Activated naive CD8-positive, alpha-beta T cell treated with anti-CD3 and anti-CD28 coated beads for 36 hours (primary cell): ENCODE results near the gene PCDHGA12. TPM values are rescaled to one million over a fixed set of nuclear protein-coding genes. Genes with fewer than 3 reads are reported as not detected.
"Not testable (repeated sequence)": the region's sequence is repeated elsewhere in the genome, so short reads cannot be mapped to it uniquely, and the experiment has no call there.

Experiments used
- DNase-seq: peaks from one replicate; pipeline ENCODE4 v3.0.0; 2021
- H3K27ac Mint-ChIP-seq: one replicate; pipeline ENCODE4 v1.8.0; 2022; ENCODE audit warnings: mild to moderate bottlenecking, moderate library complexity, mixed read lengths
- H3K27me3 Mint-ChIP-seq: one replicate; pipeline ENCODE4 v1.8.0; 2022; ENCODE audit warnings: mild to moderate bottlenecking, mixed read lengths
- H3K36me3 Mint-ChIP-seq: one replicate; pipeline ENCODE4 v1.8.0; 2021; ENCODE audit warnings: mild to moderate bottlenecking, mixed read lengths
- H3K4me1 Mint-ChIP-seq: one replicate; pipeline ENCODE4 v1.8.0; 2021; ENCODE audit warnings: mixed read lengths
- H3K4me3 Mint-ChIP-seq: one replicate; pipeline ENCODE4 v1.8.0; 2022; ENCODE audit warnings: mild to moderate bottlenecking, moderate library complexity, mixed read lengths
- H3K9me3 Mint-ChIP-seq: one replicate; pipeline ENCODE4 v1.8.0; 2022; ENCODE audit warnings: mixed read lengths
- total RNA-seq, 2 experiments: library from RNA; stranded (reverse); gene quantifications; one replicate each; pipeline ENCODE4 v1.2.3, GENCODE V29; 2021

Gene PCDHGA12
- total RNA-seq, 2 experiments from 2014 or later, result 0.08 TPM; not detected in 1

DNA sequence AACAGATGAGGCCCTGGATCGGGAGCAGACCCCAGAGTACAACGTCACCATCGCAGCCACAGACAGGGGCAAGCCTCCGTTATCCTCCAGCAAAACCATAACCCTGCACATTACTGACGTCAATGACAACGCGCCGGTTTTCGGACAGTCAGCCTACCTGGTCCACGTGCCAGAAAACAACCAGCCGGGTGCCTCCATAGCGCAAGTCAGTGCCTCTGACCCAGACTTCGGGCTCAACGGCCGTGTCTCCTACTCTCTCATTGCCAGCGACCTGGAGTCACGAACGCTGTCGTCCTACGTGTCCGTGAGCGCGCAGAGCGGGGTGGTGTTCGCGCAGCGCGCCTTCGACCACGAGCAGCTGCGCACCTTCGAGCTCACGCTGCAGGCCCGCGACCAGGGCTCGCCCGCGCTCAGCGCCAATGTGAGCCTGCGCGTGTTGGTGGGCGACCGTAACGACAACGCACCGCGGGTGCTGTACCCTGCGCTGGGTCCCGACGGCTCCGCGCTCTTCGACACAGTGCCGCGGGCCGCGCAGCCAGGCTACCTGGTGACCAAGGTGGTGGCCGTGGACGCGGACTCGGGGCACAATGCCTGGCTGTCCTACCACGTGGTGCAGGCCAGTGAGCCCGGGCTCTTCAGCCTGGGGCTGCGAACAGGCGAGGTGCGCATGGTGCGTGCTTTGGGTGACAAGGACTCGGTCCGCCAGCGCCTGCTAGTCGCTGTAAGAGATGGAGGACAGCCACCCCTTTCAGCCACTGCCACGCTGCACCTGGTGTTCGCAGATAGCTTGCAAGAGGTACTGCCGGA, 11.0 kb upstream of the PCDHGA12 start:
- H3K36me3 Mint-ChIP-seq, result peaks cover 36% of the 10 kb centered on the region
- H3K27ac Mint-ChIP-seq, result no peak overlapping the region
- no peak for DNase-seq
- peaks cover 44% of the 10 kb centered on the region for H3K9me3 Mint-ChIP-seq
- peaks cover 5% of the 10 kb centered on the region for H3K4me1 Mint-ChIP-seq
- H3K4me3 Mint-ChIP-seq, result no peak overlapping the region
- H3K27me3 Mint-ChIP-seq, result peaks cover 90% of the 10 kb centered on the region

DNA sequence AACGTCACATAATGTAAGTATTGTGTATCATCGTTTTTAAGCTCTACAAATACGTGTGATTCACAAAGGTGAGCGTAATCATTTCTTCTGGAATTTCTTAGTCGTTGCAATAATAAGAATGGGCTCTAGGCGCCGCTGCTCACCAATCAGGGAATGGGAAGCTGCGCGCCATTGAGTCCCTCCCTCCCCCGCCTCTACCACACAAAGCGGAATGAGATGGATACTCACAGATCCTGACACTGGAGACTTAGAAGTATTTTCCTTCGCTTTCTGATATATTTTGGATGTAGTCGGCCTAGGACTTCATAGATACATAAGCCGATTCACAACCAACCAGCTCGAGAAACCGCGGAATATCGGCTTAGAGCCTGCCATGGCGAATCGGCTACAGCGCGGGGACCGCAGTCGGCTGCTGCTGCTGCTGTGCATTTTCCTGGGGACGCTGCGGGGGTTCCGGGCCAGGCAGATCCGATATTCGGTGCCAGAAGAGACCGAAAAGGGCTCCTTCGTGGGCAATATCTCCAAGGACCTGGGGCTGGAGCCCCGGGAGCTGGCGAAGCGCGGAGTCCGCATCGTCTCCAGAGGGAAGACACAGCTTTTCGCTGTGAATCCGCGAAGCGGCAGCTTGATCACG, 9.3 kb upstream of the PCDHGA12 start, which contains the start of gene PCDHGA11:
Gene PCDHGA11 (plus strand): TSS at position 197 of the 634 bp plus-strand sequence. CDS start 177 bp downstream, at position 374.
- DNase-seq, result no peak
- peaks cover 5% of the 10 kb centered on the region for H3K4me1 Mint-ChIP-seq
- peaks cover 37% of the 10 kb centered on the region for H3K9me3 Mint-ChIP-seq
- H3K27me3 Mint-ChIP-seq, result peaks cover 88% of the 10 kb centered on the region
- H3K27ac Mint-ChIP-seq, result no peak within 1 kb of the TSS
- H3K4me3 Mint-ChIP-seq, result peak within 1 kb of the TSS; percentile 78
- H3K36me3 Mint-ChIP-seq, result peaks cover 32% of the 10 kb centered on the region

DNA sequence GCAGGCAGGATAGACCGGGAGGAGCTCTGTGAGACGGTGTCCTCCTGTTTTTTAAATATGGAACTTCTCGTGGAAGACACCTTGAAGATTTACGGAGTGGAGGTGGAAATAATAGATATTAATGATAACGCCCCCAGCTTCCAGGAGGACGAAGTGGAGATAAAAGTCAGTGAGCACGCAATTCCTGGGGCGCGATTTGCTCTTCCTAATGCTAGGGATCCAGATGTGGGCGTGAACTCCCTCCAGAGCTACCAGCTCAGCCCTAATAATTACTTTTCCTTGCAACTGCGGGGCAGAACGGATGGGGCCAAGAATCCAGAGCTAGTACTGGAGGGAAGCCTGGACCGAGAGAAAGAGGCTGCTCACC, 8.8 kb upstream of the PCDHGA12 start:
- DNase-seq, result no peak
- Mint-ChIP-seq H3K4me1 (peaks cover 5% of the 10 kb centered on the region), H3K36me3 (peaks cover 32% of the 10 kb centered on the region), H3K27me3 (peaks cover 88% of the 10 kb centered on the region), H3K4me3 (peak overlapping the region; percentile 78), H3K27ac (no peak overlapping the region), H3K9me3 (peaks cover 37% of the 10 kb centered on the region)

DNA sequence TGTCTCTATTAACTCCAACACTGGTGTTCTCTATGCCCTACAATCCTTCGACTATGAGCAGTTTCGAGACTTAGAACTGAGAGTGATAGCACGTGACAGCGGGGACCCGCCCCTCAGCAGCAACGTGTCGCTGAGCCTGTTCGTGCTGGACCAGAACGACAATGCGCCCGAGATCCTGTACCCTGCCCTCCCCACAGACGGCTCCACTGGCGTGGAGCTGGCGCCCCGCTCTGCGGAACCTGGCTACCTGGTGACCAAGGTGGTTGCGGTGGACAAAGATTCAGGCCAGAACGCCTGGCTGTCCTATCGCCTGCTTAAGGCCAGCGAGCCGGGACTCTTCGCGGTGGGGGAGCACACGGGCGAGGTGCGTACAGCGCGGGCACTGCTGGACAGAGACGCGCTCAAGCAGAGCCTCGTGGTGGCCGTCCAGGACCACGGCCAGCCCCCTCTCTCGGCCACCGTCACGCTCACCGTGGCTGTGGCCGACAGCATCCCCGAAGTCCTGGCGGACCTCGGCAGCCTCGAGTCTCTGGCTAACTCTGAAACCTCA, 7.5 kb upstream of the PCDHGA12 start:
- no peak for DNase-seq
- peaks cover 35% of the 10 kb centered on the region for H3K9me3 Mint-ChIP-seq
- no peak overlapping the region for H3K27ac Mint-ChIP-seq
- peaks cover 32% of the 10 kb centered on the region for H3K36me3 Mint-ChIP-seq
- no peak overlapping the region for H3K4me3 Mint-ChIP-seq
- H3K4me1 Mint-ChIP-seq, result peaks cover 4% of the 10 kb centered on the region
- peaks cover 90% of the 10 kb centered on the region for H3K27me3 Mint-ChIP-seq

DNA sequence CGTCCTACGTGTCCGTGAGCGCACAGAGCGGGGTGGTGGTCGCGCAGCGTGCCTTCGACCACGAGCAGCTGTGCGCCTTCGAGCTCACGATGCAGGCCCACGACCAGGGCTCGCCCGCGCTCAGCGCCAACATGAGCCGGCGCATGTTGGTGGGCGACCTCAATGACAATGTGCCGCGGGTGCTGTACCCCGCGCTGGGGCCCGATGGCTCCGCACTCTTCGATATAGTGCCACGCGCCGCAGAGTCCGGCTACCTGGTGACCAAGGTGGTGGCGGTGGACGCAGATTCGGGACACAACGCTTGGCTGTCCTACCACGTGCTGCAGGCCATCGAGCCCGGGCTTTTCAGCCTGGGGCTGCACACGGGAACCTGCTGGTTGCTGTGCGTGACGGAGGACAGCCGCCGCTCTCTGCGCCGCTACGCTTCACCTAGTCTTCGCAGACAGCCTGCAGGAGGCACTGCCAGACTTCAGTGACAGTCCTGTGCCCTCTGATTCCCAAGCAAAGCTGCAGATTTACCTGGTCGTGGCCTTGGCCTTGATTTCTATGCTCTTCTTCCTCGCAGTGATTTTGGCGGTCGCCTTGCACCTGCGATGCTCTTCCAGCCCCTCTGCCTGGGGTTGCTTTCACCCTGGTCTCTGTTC, 2.4 kb upstream of the PCDHGA12 start:
- Mint-ChIP-seq H3K4me3 (no peak overlapping the region), H3K36me3 (peaks cover 26% of the 10 kb centered on the region), H3K27ac (no peak overlapping the region), H3K4me1 (peaks cover 6% of the 10 kb centered on the region), H3K9me3 (peaks cover 28% of the 10 kb centered on the region), H3K27me3 (peaks cover 82% of the 10 kb centered on the region)
- no peak for DNase-seq

DNA sequence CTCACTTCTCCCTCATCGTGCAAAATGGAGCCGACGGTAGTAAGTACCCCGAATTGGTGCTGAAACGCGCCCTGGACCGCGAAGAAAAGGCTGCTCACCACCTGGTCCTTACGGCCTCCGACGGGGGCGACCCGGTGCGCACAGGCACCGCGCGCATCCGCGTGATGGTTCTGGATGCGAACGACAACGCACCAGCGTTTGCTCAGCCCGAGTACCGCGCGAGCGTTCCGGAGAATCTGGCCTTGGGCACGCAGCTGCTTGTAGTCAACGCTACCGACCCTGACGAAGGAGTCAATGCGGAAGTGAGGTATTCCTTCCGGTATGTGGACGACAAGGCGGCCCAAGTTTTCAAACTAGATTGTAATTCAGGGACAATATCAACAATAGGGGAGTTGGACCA, 979 bp downstream of the PCDHGA12 start:
- no peak for DNase-seq
- Mint-ChIP-seq H3K4me3 (peak overlapping the region; percentile 44), H3K36me3 (peaks cover 26% of the 10 kb centered on the region), H3K27me3 (peaks cover 81% of the 10 kb centered on the region), H3K9me3 (peaks cover 28% of the 10 kb centered on the region), H3K27ac (no peak overlapping the region), H3K4me1 (peaks cover 6% of the 10 kb centered on the region)

DNA sequence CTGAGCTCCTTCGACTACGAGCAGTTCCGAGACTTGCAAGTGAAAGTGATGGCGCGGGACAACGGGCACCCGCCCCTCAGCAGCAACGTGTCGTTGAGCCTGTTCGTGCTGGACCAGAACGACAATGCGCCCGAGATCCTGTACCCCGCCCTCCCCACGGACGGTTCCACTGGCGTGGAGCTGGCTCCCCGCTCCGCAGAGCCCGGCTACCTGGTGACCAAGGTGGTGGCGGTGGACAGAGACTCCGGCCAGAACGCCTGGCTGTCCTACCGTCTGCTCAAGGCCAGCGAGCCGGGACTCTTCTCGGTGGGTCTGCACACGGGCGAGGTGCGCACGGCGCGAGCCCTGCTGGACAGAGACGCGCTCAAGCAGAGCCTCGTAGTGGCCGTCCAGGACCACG, 2.0 kb downstream of the PCDHGA12 start:
- not testable (repeated sequence) for H3K4me1 Mint-ChIP-seq, DNase-seq, H3K4me3 Mint-ChIP-seq, H3K27ac Mint-ChIP-seq
- peaks cover 75% of the 10 kb centered on the region for H3K27me3 Mint-ChIP-seq
- peaks cover 26% of the 10 kb centered on the region for H3K36me3 Mint-ChIP-seq
- peaks cover 29% of the 10 kb centered on the region for H3K9me3 Mint-ChIP-seq

DNA sequence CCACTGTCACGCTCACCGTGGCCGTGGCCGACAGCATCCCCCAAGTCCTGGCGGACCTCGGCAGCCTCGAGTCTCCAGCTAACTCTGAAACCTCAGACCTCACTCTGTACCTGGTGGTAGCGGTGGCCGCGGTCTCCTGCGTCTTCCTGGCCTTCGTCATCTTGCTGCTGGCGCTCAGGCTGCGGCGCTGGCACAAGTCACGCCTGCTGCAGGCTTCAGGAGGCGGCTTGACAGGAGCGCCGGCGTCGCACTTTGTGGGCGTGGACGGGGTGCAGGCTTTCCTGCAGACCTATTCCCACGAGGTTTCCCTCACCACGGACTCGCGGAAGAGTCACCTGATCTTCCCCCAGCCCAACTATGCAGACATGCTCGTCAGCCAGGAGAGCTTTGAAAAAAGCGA, 2.4 kb downstream of the PCDHGA12 start:
- peaks cover 26% of the 10 kb centered on the region for H3K36me3 Mint-ChIP-seq
- DNase-seq, H3K27ac Mint-ChIP-seq, H3K4me3 Mint-ChIP-seq, H3K4me1 Mint-ChIP-seq: not testable (repeated sequence)
- H3K27me3 Mint-ChIP-seq, result peaks cover 73% of the 10 kb centered on the region
- peaks cover 29% of the 10 kb centered on the region for H3K9me3 Mint-ChIP-seq

DNA sequence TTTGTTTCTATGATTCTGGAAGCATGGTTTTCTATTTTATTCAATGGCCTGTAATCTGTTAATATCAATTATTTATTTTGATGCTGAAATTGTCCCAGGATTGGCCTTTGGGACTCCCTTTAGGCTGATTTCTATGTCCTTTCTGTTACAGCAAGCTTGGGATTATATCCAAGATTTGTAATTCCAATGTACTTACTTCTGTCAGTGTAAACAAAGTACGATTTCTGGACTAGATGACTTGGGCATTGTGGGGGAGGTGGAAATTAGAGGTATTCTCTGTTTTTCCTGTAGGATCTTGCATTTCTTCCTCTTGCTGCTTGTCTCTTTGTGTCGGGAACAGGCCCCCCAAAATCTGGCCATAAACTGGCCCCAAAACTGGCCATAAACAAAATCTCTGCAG, 3.7 kb downstream of the PCDHGA12 start:
- Mint-ChIP-seq H3K4me1 (peaks cover 6% of the 10 kb centered on the region), H3K4me3 (no peak overlapping the region), H3K9me3 (peaks cover 25% of the 10 kb centered on the region), H3K27me3 (peaks cover 64% of the 10 kb centered on the region), H3K36me3 (peaks cover 22% of the 10 kb centered on the region), H3K27ac (no peak overlapping the region)
- no peak for DNase-seq

DNA sequence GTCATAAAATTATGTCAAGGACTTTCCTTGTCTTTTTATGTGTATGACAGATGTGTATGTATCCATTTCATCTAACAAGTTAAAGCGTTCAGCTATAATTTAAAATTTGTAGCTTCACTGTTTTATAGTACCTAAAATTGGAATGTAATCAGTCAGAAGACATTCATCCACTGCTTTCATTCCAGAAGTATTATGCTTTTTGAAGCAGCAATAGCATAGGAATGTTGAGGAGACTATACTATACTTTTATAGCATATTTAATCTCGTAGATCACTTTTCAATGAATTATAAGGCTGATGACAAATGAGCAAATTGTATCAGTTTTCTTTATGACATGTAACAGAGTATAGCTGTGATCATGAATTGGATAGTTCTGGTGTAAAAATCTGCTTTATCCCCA, 6.9 kb downstream of the PCDHGA12 start:
- no peak for DNase-seq
- H3K27ac Mint-ChIP-seq, result no peak overlapping the region
- H3K9me3 Mint-ChIP-seq, result peaks cover 18% of the 10 kb centered on the region
- H3K4me3 Mint-ChIP-seq, result no peak overlapping the region
- H3K36me3 Mint-ChIP-seq, result peaks cover 6% of the 10 kb centered on the region
- H3K27me3 Mint-ChIP-seq, result peaks cover 44% of the 10 kb centered on the region
- no peaks in the 10 kb centered on the region for H3K4me1 Mint-ChIP-seq

DNA sequence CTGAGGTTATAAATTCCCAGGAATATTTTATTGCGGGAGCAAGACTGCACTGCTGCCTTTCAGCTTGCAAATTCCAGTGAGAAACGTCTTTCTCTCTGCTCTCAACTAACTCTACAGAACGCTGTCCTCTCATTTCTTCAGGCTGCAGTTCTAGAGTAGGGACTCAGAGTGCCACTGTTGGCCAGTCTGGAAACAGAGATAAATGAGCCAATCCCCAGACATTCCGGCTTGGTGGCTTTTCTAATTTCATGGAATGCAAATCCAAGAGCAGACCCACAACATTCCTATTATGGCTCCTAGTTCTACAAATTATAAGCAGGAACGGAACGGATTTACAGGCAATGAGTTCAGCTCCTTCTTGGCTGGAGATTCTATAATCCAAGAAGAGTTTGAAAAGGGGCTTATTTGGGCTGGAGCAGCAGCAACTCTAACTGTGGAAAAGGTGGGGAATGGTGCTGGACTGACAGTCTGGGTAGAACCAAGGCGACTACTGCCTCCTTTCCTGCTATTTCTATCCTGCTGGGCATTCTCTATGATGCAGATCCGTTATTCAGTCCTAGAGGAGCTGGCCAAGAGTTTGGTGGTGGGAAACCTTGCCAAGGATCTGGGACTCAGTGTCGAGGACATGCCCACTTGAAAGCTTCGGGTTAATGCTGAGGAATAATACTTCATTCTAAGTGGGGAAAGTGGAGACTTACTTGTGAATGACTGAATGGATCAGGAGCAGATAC, 9.3 kb downstream of the PCDHGA12 start:
- Mint-ChIP-seq H3K36me3 (no peaks in the 10 kb centered on the region), H3K9me3 (peaks cover 10% of the 10 kb centered on the region), H3K27ac (no peak overlapping the region), H3K4me3 (no peak overlapping the region), H3K4me1 (no peaks in the 10 kb centered on the region), H3K27me3 (peaks cover 27% of the 10 kb centered on the region)
- no peak for DNase-seq

DNA sequence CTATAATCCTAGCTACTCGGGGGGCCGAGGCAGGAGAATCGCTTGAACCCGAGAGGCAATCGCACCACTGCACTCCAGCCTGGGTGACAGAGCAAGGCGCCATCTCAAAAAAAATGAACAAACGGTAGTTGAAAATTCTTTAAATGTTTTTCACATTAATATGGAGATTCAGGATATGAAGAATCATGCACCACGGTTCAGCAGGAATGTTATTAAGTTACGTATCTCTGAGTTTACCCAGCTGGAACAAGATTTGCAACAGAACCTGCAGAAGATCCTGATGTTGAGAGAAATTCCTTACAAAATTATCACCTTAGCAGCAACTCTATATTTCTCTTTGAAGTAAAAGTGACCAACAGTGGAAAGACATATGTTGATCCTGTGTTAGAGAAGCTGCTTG, 10.0 kb downstream of the PCDHGA12 start:
- Mint-ChIP-seq H3K27ac (no peak overlapping the region), H3K4me3 (no peak overlapping the region), H3K27me3 (peaks cover 23% of the 10 kb centered on the region), H3K36me3 (no peaks in the 10 kb centered on the region), H3K9me3 (peaks cover 11% of the 10 kb centered on the region), H3K4me1 (no peaks in the 10 kb centered on the region)
- no peak for DNase-seq

DNA sequence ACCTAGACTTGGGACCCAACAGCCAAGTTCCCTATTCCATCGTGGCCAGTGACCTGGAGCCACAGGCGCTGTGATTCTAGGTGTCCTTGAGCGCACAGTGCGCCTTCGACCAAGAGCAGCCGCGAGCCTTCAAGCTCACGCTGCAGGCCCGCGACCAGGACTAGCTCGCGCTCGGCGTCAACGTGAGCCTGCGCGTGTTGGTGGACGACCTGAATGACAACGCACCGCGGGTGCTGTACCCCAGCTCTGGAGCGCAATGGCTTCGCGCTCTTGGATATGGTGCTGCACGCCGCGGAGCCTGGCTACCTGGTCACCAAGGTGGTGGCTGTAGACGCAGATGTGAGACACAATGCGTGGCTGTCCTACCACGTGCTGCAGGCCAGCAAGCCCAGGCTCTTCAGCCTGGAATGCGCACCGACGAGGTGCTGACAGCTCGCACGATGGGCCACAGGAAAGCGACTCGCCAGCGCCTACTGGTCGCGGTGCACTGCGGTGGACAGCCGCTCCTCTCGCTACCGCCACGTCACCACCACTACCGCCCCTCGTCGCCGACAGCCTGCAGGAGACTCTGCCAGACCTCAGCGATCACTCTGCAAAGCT, 11.4 kb downstream of the PCDHGA12 start:
- H3K4me3 Mint-ChIP-seq, result no peak overlapping the region
- no peaks in the 10 kb centered on the region for H3K4me1 Mint-ChIP-seq
- no peaks in the 10 kb centered on the region for H3K36me3 Mint-ChIP-seq
- no peak overlapping the region for H3K27ac Mint-ChIP-seq
- no peak for DNase-seq
- peaks cover 10% of the 10 kb centered on the region for H3K9me3 Mint-ChIP-seq
- H3K27me3 Mint-ChIP-seq, result peaks cover 23% of the 10 kb centered on the region

DNA sequence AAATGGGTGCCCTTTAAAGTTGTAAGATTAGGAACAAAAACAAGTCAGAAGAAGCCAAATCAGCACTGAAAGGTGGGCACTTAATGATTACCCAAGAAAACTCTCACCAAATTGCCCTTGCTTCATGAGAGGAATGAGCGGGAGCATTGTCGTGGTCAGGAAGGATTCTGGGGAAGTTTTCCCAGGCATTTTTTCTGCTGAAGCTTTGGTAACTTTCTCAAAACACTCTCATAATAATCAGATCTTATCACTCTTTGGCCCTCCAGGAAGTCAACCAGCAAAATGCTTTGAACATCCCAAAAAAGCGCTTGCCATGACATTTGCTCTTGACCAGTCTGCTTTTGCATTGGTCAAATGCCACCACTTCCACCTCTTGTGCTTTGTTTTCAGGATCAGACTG, 35.0 kb downstream of the PCDHGA12 start:
- Mint-ChIP-seq H3K4me3 (no peak overlapping the region), H3K27me3 (peaks cover 25% of the 10 kb centered on the region), H3K9me3 (peaks cover 5% of the 10 kb centered on the region), H3K4me1 (no peaks in the 10 kb centered on the region), H3K27ac (no peak overlapping the region), H3K36me3 (no peaks in the 10 kb centered on the region)
- DNase-seq, result no peak
